ENCODE measurements around the gene CAMK4.
A peak's percentile ranks its signal among the peaks of the same experiment; 100 is the strongest.

CAMK4 gene

DNA sequence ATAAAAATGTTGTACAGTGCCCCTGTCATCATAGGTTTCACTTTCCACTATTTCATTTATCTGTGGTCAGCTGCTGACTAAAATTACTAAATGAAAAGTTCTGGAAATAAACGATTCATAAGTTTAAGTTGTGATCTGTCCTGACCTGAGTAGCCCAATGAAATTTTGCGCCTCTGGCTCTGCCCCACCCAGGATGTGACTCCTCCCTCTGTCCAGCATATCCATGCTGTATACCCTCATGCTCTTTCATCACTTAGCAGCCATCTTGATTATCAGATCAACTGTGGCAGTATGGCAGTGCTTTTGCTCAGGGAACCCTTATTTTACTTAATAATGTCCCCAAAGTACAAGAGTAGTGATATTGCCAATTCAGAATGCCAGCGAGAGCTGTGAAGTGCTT is 190.9 kb downstream of the CAMK4 start:
- DNase-seq (ENCODE audit: insufficient read length, low spot score): no peak
- no peak for FAIRE-seq
- no peak for TF ChIP-seq PAX5 (IDR thresholded peaks at IDR 0.05; ENCODE audit: insufficient read depth, low read length, severe bottlenecking)

- no peak for FAIRE-seq
- peak; percentile 6 for DNase-seq (ENCODE audit: insufficient read length, low spot score)
- TF ChIP-seq POLR2AphosphoS5 (IDR thresholded peaks at IDR 0.05; ENCODE audit: low read depth, low read length): no peak
- no peak for TF ChIP-seq SPI1 (IDR thresholded peaks at IDR 0.05; ENCODE audit: low read depth, low read length)
- no peak for TF ChIP-seq TAF1 (IDR thresholded peaks at IDR 0.05; ENCODE audit: low read depth, low read length)
- no peak for TF ChIP-seq PAX5 (IDR thresholded peaks at IDR 0.05; ENCODE audit: insufficient read depth, low read length, severe bottlenecking)
- TF ChIP-seq POLR2A (IDR thresholded peaks at IDR 0.05; ENCODE audit: low read depth, low read length): no peak
Observed at GRCh38 chr5:111422245-111422644, 198.1 kb downstream of the CAMK4 start.

- TF ChIP-seq POU2F2 (IDR thresholded peaks at IDR 0.05; ENCODE audit: low read depth, low read length): no peak
- TF ChIP-seq TAF1 (IDR thresholded peaks at IDR 0.05; ENCODE audit: low read depth, low read length): no peak
- TF ChIP-seq POLR2AphosphoS5 (IDR thresholded peaks at IDR 0.05; ENCODE audit: low read depth, low read length): no peak
- FAIRE-seq (peak; percentile 66), DNase-seq (ENCODE audit: insufficient read length, low spot score) (no peak)
Observed at GRCh38 chr5:111422747-111423720, 198.8 kb downstream of the CAMK4 start.

GRCh38 chr5:111425205-111425604 is 201.0 kb downstream of the CAMK4 start:
- no peak for DNase-seq (ENCODE audit: insufficient read length, low spot score)
- TF ChIP-seq SPI1 (IDR thresholded peaks at IDR 0.05; ENCODE audit: low read depth, low read length) (no peak), POLR2A (IDR thresholded peaks at IDR 0.05; ENCODE audit: low read depth, low read length) (no peak), POLR2AphosphoS5 (IDR thresholded peaks at IDR 0.05; ENCODE audit: low read depth, low read length) (no peak), POU2F2 (IDR thresholded peaks at IDR 0.05; ENCODE audit: low read depth, low read length) (no peak), TAF1 (IDR thresholded peaks at IDR 0.05; ENCODE audit: low read depth, low read length) (no peak), PAX5 (IDR thresholded peaks at IDR 0.05; ENCODE audit: insufficient read depth, low read length, severe bottlenecking) (no peak)
- no peak for FAIRE-seq

GRCh38 chr5:111427762-111428161 is 203.6 kb downstream of the CAMK4 start:
- no peak for DNase-seq (ENCODE audit: insufficient read length, low spot score)
- no peak for TF ChIP-seq POU2F2 (IDR thresholded peaks at IDR 0.05; ENCODE audit: low read depth, low read length)
- TF ChIP-seq POLR2A (IDR thresholded peaks at IDR 0.05; ENCODE audit: low read depth, low read length): no peak
- FAIRE-seq: no peak

GRCh38 chr5:111432883-111433536 is 208.8 kb downstream of the CAMK4 start:
- TF ChIP-seq POLR2A (IDR thresholded peaks at IDR 0.05; ENCODE audit: low read depth, low read length) (no peak), TAF1 (IDR thresholded peaks at IDR 0.05; ENCODE audit: low read depth, low read length) (no peak), SPI1 (IDR thresholded peaks at IDR 0.05; ENCODE audit: low read depth, low read length) (no peak), POLR2AphosphoS5 (IDR thresholded peaks at IDR 0.05; ENCODE audit: low read depth, low read length) (no peak), PAX5 (IDR thresholded peaks at IDR 0.05; ENCODE audit: insufficient read depth, low read length, severe bottlenecking) (no peak), POU2F2 (IDR thresholded peaks at IDR 0.05; ENCODE audit: low read depth, low read length) (no peak)
- DNase-seq (ENCODE audit: insufficient read length, low spot score): no peak
- no peak for FAIRE-seq

GRCh38 chr5:111434800-111435199 is 210.6 kb downstream of the CAMK4 start:
- FAIRE-seq: no peak
- no peak for DNase-seq (ENCODE audit: insufficient read length, low spot score)
- TF ChIP-seq POLR2A (IDR thresholded peaks at IDR 0.05; ENCODE audit: low read depth, low read length) (no peak), PAX5 (IDR thresholded peaks at IDR 0.05; ENCODE audit: insufficient read depth, low read length, severe bottlenecking) (no peak), TAF1 (IDR thresholded peaks at IDR 0.05; ENCODE audit: low read depth, low read length) (no peak)

DNA sequence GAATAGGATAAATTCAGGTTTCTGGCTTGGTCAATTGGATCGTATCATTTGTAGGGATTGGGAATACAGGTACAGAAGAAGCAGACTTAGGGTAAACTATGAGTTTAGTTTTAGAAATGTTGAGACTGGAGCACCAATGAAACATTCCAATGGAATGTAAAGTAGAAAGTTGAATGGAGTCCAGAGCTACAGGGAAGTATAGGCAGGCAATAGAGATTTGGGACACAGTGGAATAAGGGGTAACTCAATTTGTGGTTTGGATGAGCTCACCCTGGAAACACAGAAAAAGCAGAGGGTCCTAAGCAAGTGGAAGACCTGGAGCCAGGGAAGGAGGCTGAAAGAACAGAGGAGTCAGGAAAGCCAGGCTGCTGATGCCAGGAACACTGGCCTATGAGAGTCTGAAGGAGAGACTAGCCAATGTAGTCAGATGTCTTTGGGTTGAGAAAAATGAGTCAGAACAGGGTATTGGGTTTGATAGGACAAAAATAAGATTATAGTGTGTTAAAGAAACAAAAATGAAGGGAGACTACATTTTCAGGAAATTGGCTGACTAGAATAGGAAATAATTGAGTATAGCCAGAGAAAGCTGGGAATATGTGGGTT is 215.4 kb downstream of the CAMK4 start:
- TF ChIP-seq POLR2AphosphoS5 (IDR thresholded peaks at IDR 0.05; ENCODE audit: low read depth, low read length): no peak
- TF ChIP-seq PAX5 (IDR thresholded peaks at IDR 0.05; ENCODE audit: insufficient read depth, low read length, severe bottlenecking): no peak
- TF ChIP-seq TAF1 (IDR thresholded peaks at IDR 0.05; ENCODE audit: low read depth, low read length): no peak
- no peak for TF ChIP-seq SPI1 (IDR thresholded peaks at IDR 0.05; ENCODE audit: low read depth, low read length)
- TF ChIP-seq POLR2A (IDR thresholded peaks at IDR 0.05; ENCODE audit: low read depth, low read length): no peak
- TF ChIP-seq POU2F2 (IDR thresholded peaks at IDR 0.05; ENCODE audit: low read depth, low read length): no peak
- DNase-seq (ENCODE audit: insufficient read length, low spot score): no peak
- no peak for FAIRE-seq

DNA sequence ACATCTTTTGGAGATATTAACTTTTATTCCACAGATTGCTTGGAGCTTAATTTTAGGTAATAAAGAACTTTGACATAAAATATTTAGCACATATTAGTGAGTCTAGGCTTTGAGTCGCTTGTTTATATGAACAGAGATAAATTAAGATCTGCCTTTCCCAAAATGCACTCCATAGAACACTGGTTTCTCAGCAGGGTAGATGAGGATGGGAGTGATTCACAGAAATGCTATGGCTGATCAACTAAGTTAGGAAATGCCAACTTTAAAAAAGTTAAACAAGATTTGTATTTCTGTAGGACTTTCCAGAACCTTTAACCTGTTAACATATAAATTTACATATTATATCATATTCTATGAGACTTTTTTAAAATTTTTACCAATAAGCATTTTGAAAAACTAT is 222.9 kb downstream of the CAMK4 start:
- DNase-seq (ENCODE audit: insufficient read length, low spot score) (no peak), FAIRE-seq (no peak)
- no peak for TF ChIP-seq PAX5 (IDR thresholded peaks at IDR 0.05; ENCODE audit: insufficient read depth, low read length, severe bottlenecking)
- TF ChIP-seq POLR2A (IDR thresholded peaks at IDR 0.05; ENCODE audit: low read depth, low read length): no peak
- TF ChIP-seq TAF1 (IDR thresholded peaks at IDR 0.05; ENCODE audit: low read depth, low read length): no peak
- no peak for TF ChIP-seq SPI1 (IDR thresholded peaks at IDR 0.05; ENCODE audit: low read depth, low read length)

- DNase-seq (ENCODE audit: insufficient read length, low spot score): no peak
Observed at GRCh38 chr5:111447822-111448221, 223.6 kb downstream of the CAMK4 start.

More at GRCh38 chr5:111447822-111448221, 223.6 kb downstream of the CAMK4 start:
- TF ChIP-seq POU2F2 (IDR thresholded peaks at IDR 0.05; ENCODE audit: low read depth, low read length) (no peak), POLR2AphosphoS5 (IDR thresholded peaks at IDR 0.05; ENCODE audit: low read depth, low read length) (no peak), PAX5 (IDR thresholded peaks at IDR 0.05; ENCODE audit: insufficient read depth, low read length, severe bottlenecking) (no peak), SPI1 (IDR thresholded peaks at IDR 0.05; ENCODE audit: low read depth, low read length) (no peak), TAF1 (IDR thresholded peaks at IDR 0.05; ENCODE audit: low read depth, low read length) (no peak)
- no peak for FAIRE-seq

Data from GM12891 (cell line).